ENCODE measurements around the gene TRIM25. TPM values are rescaled to one million over a fixed set of nuclear protein-coding genes. Genes with fewer than 3 reads are reported as not detected.
"Not testable (repeated sequence)": the region's sequence is repeated elsewhere in the genome, so short reads cannot be mapped to it uniquely, and the experiment has no call there.

TRIM25 gene, protein sequence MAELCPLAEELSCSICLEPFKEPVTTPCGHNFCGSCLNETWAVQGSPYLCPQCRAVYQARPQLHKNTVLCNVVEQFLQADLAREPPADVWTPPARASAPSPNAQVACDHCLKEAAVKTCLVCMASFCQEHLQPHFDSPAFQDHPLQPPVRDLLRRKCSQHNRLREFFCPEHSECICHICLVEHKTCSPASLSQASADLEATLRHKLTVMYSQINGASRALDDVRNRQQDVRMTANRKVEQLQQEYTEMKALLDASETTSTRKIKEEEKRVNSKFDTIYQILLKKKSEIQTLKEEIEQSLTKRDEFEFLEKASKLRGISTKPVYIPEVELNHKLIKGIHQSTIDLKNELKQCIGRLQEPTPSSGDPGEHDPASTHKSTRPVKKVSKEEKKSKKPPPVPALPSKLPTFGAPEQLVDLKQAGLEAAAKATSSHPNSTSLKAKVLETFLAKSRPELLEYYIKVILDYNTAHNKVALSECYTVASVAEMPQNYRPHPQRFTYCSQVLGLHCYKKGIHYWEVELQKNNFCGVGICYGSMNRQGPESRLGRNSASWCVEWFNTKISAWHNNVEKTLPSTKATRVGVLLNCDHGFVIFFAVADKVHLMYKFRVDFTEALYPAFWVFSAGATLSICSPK
- 17.1 TPM for total RNA-seq
- polyA plus RNA-seq: 17.7 TPM

DNA sequence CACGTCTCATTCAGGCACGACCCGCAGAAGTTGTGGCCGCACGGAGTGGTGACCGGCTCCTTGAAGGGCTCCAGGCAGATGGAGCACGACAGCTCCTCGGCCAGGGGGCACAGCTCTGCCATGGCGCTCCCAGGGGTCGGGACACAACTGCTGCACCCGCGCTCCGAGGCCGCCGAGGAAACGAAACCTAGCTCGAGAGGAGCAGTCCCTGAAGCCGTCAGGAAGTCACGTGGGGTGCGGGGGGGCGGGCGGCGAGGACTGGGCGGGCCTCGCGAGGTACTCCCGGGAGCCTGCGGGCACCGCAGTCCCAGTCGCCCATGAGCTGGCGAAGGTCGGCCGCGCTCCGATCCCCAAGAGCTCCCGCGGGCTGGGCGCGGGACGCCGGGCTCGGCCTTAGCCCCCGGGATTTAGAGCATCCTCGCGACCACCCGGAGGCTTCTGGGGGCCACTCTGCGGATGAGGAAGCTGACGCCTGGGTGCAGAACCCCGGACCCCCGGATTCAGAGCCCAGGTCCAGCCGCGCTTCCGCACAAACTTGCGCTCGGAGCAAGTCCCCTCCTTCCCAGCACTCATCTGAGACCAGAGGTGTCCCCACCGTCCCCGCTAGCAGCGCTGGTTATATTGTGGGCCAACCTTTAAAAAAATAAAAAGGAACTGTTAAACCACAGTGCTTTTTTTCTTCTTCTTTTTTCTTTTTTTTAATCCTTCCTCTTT, at the start of gene TRIM25:
Gene TRIM25, minus strand, starts transcription at position 183 of the 714 bp plus-strand sequence. Its CDS starts 61 bp downstream, at position 122.
- peak; percentile 56 for DNase-seq (ENCODE audit: extremely low spot score)
- Histone ChIP-seq H3K4me1 (ENCODE audit: insufficient read depth) (no peaks in the 10 kb centered on the region), H3K4me3 (ENCODE audit: low read depth, low read length) (peak within 1 kb of the TSS; percentile 58), H3K36me3 (ENCODE audit: insufficient read depth) (no peaks in the 10 kb centered on the region), H3K27ac (ENCODE audit: low read depth) (peak within 1 kb of the TSS; percentile 95)
- WGBS: under 1% methylated on average over 58 of the region's 58 CpGs

DNA sequence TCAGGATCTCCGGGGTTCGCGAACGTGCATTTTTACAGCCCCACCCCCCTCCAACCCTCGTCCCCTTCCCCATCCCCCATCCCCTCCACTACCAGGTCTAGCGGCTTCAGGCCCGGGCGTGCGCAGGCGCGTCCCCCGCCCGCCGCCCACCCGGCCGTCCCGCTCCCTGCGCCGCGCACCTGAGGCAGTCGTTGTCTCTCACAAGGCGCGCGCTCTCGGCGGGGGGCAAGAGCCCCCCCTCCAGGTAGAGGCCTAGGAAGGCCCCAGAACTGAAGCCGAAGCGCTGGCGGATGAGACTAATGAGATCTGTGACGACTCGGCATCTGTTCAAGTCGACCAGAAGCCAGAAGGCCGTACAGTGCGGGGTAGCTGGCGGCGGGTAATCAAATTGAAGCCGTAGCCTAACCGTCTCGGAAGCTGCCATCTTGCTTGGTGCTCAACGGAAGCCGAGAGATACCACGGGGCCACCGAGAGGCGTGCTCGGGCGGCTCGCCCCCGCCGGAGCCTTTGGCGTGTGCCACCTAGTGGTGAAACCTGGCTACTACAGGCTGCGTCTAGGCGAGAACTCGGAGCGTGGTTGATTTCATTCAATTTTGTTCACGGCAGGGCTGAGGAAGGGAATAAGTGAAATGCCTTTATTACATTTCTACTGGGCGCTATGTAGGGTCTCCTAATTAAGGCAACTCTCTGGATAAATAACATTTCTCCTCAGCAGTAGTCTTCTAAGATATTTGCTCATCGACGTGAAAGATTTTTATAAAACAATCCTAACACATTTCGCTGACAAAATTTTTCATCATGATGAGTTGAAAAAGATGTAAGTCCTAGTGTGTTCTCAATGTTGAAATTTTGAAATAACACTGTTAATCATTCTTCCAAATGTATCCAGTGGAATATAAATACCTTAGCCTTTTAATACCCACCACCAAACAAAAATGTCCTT, 47.0 kb upstream of the TRIM25 start, which contains the start of gene COIL:
Gene COIL, minus strand, starts transcription at position 455 of the 943 bp plus-strand sequence. Its CDS starts 31 bp downstream, at position 424.
- Histone ChIP-seq H3K4me1 (ENCODE audit: insufficient read depth) (no peaks in the 10 kb centered on the region), H3K4me3 (ENCODE audit: low read depth, low read length) (peak within 1 kb of the TSS; percentile 97), H3K36me3 (ENCODE audit: insufficient read depth) (no peaks in the 10 kb centered on the region), H3K27ac (ENCODE audit: low read depth) (peak within 1 kb of the TSS; percentile 83)
- WGBS: 4% methylated on average over 59 of the region's 59 CpGs
- DNase-seq (ENCODE audit: extremely low spot score): peak; percentile 82

DNA sequence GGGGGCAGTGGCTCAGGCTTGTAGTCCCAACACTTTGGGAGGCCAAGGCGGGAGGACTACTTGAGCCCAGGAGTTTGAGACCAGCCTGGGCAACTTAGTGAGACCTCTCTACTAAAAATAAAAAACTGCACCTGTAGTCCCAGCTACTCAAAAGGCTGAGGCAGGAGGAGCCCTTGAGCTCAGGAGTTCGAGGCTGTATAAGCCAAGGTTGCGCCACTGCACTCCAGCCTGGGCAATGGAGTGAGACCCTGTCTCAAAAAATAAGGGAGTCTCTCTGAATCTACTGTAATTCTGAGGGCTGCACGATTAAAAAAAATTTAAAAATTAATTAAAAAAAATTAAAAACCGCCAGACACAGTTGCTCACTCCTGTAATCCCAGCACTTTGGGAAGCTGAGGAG, 43.1 kb upstream of the TRIM25 start:
- Histone ChIP-seq H3K4me3 (ENCODE audit: low read depth, low read length) (no peak overlapping the region), H3K36me3 (ENCODE audit: insufficient read depth) (no peaks in the 10 kb centered on the region), H3K4me1 (ENCODE audit: insufficient read depth) (no peaks in the 10 kb centered on the region), H3K27ac (ENCODE audit: low read depth) (no peak overlapping the region)
- 98% methylated on average over 5 of the region's 5 CpGs for WGBS
- no peak for DNase-seq (ENCODE audit: extremely low spot score)

DNA sequence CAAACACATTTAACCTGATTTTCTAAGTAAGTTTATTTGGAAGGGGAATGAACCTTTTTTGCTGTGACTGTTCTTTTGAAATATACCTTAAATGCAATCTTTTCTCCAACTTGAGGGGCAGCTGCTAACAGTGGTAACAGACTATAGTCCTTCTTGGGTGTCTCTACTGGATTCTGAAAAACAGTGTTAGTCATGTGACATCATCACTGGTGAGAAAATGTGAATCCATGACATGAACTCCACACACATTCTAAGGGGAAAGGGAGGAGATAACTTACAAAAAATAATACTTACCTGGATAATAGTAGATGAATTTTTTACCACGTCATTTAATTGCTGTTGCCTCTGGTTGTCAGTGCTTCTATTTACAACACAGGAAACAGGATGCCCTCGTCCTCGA, 35.7 kb upstream of the TRIM25 start:
- H3K4me1 ChIP-seq (ENCODE audit: insufficient read depth): no peaks in the 10 kb centered on the region
- no peak overlapping the region for H3K27ac ChIP-seq (ENCODE audit: low read depth)
- DNase-seq (ENCODE audit: extremely low spot score): no peak
- peaks cover 9% of the 10 kb centered on the region for H3K36me3 ChIP-seq (ENCODE audit: insufficient read depth)
- 77% methylated on average over 3 of the region's 3 CpGs for WGBS
- no peak overlapping the region for H3K4me3 ChIP-seq (ENCODE audit: low read depth, low read length)

DNA sequence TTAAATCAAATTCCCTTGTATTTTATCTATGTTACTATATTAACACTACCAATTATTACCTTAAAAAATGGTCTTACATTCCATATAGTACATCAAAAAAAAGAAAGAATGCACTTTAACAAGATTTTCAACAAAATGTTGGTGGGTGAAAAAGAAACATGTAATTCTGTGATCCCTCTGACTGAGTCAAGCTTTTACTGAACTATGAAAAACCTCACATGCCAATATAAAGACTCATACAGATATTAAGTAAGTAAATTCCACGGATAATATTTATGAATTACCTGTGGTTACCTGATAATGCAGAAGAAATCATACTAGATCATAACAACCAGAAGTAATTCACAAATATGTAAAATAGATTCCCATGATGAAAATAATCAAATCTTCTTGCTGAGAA, 34.6 kb upstream of the TRIM25 start:
- WGBS: 97% methylated on average over 1 of the region's 1 CpG
- no peak overlapping the region for H3K4me3 ChIP-seq (ENCODE audit: low read depth, low read length)
- no peak overlapping the region for H3K27ac ChIP-seq (ENCODE audit: low read depth)
- H3K36me3 ChIP-seq (ENCODE audit: insufficient read depth): peaks cover 9% of the 10 kb centered on the region
- no peak for DNase-seq (ENCODE audit: extremely low spot score)
- no peaks in the 10 kb centered on the region for H3K4me1 ChIP-seq (ENCODE audit: insufficient read depth)

DNA sequence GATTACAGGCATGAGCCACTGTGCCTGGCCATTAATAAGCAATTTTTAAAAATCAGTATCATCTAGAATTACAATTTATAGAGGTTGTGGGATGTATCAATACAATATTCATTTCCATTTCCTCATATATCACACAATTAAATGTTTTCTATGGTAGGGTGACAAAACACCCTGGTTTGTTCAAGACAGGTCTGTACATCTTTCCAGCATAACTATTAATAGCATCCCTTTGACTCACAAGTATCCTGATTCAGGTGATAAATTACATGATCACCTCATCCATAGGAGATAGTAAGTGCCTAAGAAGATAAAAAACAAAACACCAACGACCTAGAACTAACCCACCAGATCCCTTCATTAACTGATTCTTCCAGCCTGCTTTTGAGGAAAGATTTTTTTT, 33.9 kb upstream of the TRIM25 start:
- WGBS: 75% methylated on average over 1 of the region's 1 CpG
- Histone ChIP-seq H3K27ac (ENCODE audit: low read depth) (no peak overlapping the region), H3K36me3 (ENCODE audit: insufficient read depth) (peaks cover 9% of the 10 kb centered on the region), H3K4me1 (ENCODE audit: insufficient read depth) (no peaks in the 10 kb centered on the region), H3K4me3 (ENCODE audit: low read depth, low read length) (no peak overlapping the region)
- no peak for DNase-seq (ENCODE audit: extremely low spot score)

DNA sequence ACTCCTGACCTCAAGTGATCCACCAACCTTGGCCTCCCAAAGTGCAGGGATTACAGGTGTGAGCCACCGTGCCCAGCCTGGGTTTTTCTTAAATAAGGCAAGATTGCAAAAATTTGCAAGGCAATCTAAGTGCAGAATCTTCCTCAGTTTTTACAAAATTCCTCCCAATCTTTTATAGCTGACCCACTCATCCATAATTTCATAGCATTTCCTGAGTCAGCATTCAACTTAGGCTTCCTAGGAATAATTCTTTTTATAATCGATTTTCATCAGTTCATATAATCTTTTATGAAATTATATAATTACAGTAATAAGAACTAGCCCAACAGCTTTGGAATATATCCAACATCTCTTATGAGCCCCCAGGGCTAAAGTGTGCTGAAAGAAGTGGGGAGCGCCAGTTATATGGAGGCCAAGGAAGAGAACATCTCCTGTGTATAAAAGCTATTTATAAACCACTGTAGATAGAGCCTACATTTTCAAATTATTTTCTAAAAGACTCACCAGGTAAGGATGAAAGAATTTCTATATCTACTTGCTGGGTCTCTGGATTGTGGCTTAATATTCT, 32.2 kb upstream of the TRIM25 start:
- WGBS: 93% methylated on average over 3 of the region's 3 CpGs

DNA sequence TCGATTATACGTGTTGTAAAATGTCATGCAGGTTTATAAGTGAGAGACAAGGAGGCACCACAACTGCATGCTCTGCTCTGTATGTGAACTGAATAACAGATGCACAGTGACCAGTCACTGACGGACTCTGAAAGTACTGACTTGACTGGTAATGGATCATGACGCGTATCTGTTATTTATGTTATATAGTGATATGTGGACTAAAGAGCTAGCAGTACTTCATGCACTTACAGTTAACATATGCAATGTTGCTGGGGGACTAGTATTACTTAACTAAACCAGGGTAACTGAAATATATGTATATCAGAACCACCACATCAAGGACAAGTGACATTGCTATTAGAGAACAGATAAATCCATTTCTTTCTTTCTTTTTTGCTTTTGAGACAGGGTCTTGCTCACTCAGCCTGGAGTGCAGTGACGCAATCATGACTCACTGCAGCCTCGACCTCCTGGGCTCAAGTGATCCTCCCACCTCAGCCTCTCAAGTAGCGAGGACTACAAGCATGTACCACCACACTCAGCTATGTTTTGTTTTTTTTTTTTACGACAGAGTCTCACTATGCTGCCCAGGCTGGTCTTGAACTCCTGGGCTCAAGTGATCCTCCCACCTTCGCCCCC, 29.8 kb upstream of the TRIM25 start:
- no peak overlapping the region for H3K27ac ChIP-seq (ENCODE audit: low read depth)
- H3K4me1 ChIP-seq (ENCODE audit: insufficient read depth): no peaks in the 10 kb centered on the region
- H3K36me3 ChIP-seq (ENCODE audit: insufficient read depth): peaks cover 7% of the 10 kb centered on the region
- H3K4me3 ChIP-seq (ENCODE audit: low read depth, low read length): no peak overlapping the region
- DNase-seq (ENCODE audit: extremely low spot score): no peak
- 88% methylated on average over 10 of the region's 10 CpGs for WGBS

More for the DNA sequence above, 32.2 kb upstream of the TRIM25 start:
- peaks cover 9% of the 10 kb centered on the region for H3K36me3 ChIP-seq (ENCODE audit: insufficient read depth)
- no peaks in the 10 kb centered on the region for H3K4me1 ChIP-seq (ENCODE audit: insufficient read depth)
- DNase-seq (ENCODE audit: extremely low spot score): no peak
- no peak overlapping the region for H3K27ac ChIP-seq (ENCODE audit: low read depth)
- no peak overlapping the region for H3K4me3 ChIP-seq (ENCODE audit: low read depth, low read length)

DNA sequence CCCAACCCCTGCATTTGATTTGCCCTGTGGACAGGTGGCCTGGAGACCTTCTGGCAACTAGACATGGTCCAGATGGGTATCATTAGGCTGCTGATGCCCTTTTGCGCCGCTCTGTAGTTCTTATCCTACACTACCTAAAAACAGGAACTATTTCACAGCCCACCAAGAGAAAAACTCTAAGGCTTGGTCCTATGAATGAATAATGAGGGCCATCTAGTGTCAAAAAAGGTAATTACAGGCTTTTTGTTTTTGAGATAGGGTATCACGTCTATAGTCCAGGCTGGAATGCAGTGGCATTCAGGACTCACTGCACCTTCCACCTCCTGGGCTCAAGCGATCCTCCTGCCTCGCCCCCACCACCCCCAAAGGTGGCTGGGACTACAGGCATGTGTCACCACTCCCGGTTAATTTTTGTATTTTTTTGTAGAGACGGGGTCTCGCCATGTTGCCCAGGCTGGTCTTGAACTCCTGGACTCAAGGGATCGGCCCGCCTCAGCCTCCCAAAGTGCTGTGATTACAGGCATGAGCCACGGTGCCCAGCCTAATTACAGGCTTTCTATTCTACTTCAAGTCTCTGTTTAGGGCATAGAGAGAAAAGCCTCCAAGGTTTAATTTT, 26.1 kb upstream of the TRIM25 start:
- WGBS: 53% methylated on average over 11 of the region's 11 CpGs
- Histone ChIP-seq H3K4me3 (ENCODE audit: low read depth, low read length) (no peak overlapping the region), H3K36me3 (ENCODE audit: insufficient read depth) (peaks cover under 1% of the 10 kb centered on the region), H3K4me1 (ENCODE audit: insufficient read depth) (no peaks in the 10 kb centered on the region), H3K27ac (ENCODE audit: low read depth) (no peak overlapping the region)
- DNase-seq (ENCODE audit: extremely low spot score): no peak

DNA sequence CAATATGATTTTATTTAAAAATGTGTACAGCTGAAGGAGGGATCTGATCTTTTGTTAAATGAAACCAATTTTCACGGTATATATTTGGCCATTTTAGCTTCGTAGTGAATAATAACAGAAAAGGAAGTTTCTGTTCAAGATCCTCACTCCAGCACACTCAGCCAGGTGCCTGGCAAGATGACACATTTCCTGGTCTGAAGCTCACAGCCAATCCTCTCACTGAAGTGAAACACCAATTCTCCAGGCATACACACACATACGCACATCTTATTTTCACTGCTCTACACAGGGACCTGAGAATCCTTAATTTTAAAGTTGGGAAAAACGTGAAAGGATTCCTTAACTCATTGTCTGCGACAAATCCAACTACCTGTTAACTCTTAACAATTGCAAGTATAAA, 24.4 kb upstream of the TRIM25 start:
- not testable (repeated sequence) for H3K4me1 ChIP-seq (ENCODE audit: insufficient read depth); H3K27ac ChIP-seq (ENCODE audit: low read depth); H3K36me3 ChIP-seq (ENCODE audit: insufficient read depth); DNase-seq (ENCODE audit: extremely low spot score); H3K4me3 ChIP-seq (ENCODE audit: low read depth, low read length)
- 81% methylated on average over 5 of the region's 5 CpGs for WGBS

DNA sequence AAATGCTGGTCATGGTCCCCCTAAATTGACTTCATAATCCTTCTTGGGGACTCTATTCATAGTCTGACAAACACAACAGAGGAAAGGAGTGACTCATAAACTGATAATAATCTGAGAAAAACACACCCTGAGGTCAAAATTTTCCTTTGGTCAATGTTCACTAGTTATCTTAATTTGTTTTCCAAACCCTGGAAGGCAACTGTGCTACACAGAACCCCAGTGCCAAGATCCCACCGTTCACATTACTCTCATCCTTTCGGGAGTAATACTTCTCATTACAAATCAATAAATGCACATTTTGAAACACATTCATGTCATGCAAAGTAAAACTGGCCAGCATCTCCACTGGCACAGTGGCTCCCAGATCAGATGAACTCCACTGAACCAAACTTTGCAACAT, 23.8 kb upstream of the TRIM25 start:
- H3K4me1 ChIP-seq (ENCODE audit: insufficient read depth): no peaks in the 10 kb centered on the region
- H3K4me3 ChIP-seq (ENCODE audit: low read depth, low read length): no peak overlapping the region
- DNase-seq (ENCODE audit: extremely low spot score): no peak
- H3K36me3 ChIP-seq (ENCODE audit: insufficient read depth): no peaks in the 10 kb centered on the region
- WGBS: 70% methylated on average over 2 of the region's 2 CpGs
- no peak overlapping the region for H3K27ac ChIP-seq (ENCODE audit: low read depth)

DNA sequence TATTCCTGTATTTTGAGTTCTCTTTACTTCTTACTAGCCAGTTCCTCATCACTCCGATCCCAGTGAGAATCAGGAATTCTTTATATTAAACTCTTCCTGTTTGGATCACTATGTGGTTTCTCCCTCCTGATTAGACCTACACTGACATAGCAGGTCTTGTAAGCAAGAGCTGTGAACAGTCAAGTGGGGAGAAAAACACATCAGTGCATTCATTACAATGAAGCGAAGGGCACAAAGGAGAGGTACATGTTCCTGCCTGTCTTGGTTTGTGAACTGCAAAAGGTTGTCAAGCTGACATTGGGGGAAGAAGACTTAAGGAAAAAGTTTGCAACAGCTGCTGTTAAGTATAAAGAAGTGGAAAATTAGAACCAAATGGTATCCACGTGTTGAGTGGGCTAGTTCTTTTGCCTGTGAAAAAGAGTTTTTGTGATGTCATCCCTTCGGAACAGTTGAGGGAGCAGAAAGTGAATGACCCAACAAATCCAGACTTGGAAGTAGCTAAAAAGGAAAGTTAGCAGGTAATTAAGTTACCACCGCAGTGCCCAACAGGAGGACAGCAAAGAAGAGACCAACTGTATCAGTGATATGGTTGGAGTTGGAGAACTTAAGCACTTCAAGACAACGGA, 23.0 kb upstream of the TRIM25 start:
- H3K36me3 ChIP-seq (ENCODE audit: insufficient read depth): no peaks in the 10 kb centered on the region
- H3K4me1 ChIP-seq (ENCODE audit: insufficient read depth): no peaks in the 10 kb centered on the region
- no peak for DNase-seq (ENCODE audit: extremely low spot score)
- no peak overlapping the region for H3K27ac ChIP-seq (ENCODE audit: low read depth)
- H3K4me3 ChIP-seq (ENCODE audit: low read depth, low read length): no peak overlapping the region
- 77% methylated on average over 6 of the region's 6 CpGs for WGBS

Measured in urinary bladder (tissue), 4 donors.